Mucosa of gallbladder (tissue), 1 donor: ENCODE results near the gene RPL39. TPM values are rescaled to one million over a fixed set of nuclear protein-coding genes. Genes with fewer than 3 reads are reported as not detected.
"Not testable (repeated sequence)": the region's sequence is repeated elsewhere in the genome, so short reads cannot be mapped to it uniquely, and the experiment has no call there.

Experiments
- DNase-seq: peaks from one replicate; pipeline ENCODE4 v3.0.0-alpha.2; 2020; ENCODE audit warnings: low spot score
- total RNA-seq: library from RNA; stranded (reverse); gene quantifications from one replicate; pipeline ENCODE4 v1.2.1, GENCODE V29; 2021
- donor health status: DM: no; HTN: no; CAD: no.

Gene RPL39
- total RNA-seq = 917 TPM

- peak; percentile 85 for DNase-seq
Measured at GRCh38 chrX:119791437-119792231, at the start of gene RPL39. RPL39 (minus strand) TSS chrX:119791630; CDS start chrX:119791576, 54 bp downstream.

GRCh38 chrX:119833905-119834304 is 42.5 kb upstream of the RPL39 start:
- no peak for DNase-seq

GRCh38 chrX:119828446-119828845 is 37.0 kb upstream of the RPL39 start:
- DNase-seq = no peak

- no peak for DNase-seq
Measured at GRCh38 chrX:119826399-119826959, 35.0 kb upstream of the RPL39 start.

GRCh38 chrX:119824221-119824620 is 32.8 kb upstream of the RPL39 start:
- DNase-seq = not testable (repeated sequence)

GRCh38 chrX:119821703-119822102 is 30.3 kb upstream of the RPL39 start:
- DNase-seq = not testable (repeated sequence)

GRCh38 chrX:119817130-119817690 is 25.8 kb upstream of the RPL39 start:
- DNase-seq = no peak

- DNase-seq = no peak
Measured at GRCh38 chrX:119816300-119816699, 24.9 kb upstream of the RPL39 start.

GRCh38 chrX:119809185-119809666 is 17.8 kb upstream of the RPL39 start:
- no peak for DNase-seq

- not testable (repeated sequence) for DNase-seq
Measured at GRCh38 chrX:119808461-119808860, 17.0 kb upstream of the RPL39 start.

GRCh38 chrX:119802546-119802945 is 11.1 kb upstream of the RPL39 start:
- DNase-seq = no peak

GRCh38 chrX:119801253-119802221 is 10.1 kb upstream of the RPL39 start:
- no peak for DNase-seq

- peak; percentile 15 for DNase-seq
Measured at GRCh38 chrX:119790977-119791436, 423 bp downstream of the RPL39 start.

- no peak for DNase-seq
Measured at GRCh38 chrX:119784747-119785446, 6.5 kb downstream of the RPL39 start.

GRCh38 chrX:119783026-119783425 is 8.4 kb downstream of the RPL39 start:
- DNase-seq = no peak

- no peak for DNase-seq
Measured at GRCh38 chrX:119778829-119779228, 12.6 kb downstream of the RPL39 start.

GRCh38 chrX:119775517-119776238 is 15.8 kb downstream of the RPL39 start:
- no peak for DNase-seq

GRCh38 chrX:119769388-119769787 is 22.0 kb downstream of the RPL39 start:
- DNase-seq = not testable (repeated sequence)

GRCh38 chrX:119768436-119768835 is 23.0 kb downstream of the RPL39 start:
- DNase-seq = not testable (repeated sequence)

GRCh38 chrX:119763836-119764387 is 27.5 kb downstream of the RPL39 start:
- DNase-seq = no peak
